DMS114 treated with DMSO at 0.1 percent for 48 hours (cell line): ENCODE measurements around the gene ST8SIA1.

Experiments used
- DNase-seq: peaks from one replicate; lab custom pipeline; 2025; ENCODE audit not compliant: unreplicated experiment; lab: John Stamatoyannopoulos, UW

Gene ST8SIA1

GRCh38 chr12:22332202-22332601 is 2.3 kb downstream of the ST8SIA1 start:
- DNase-seq = no peak

GRCh38 chr12:22329621-22330020 is 4.9 kb downstream of the ST8SIA1 start:
- no peak for DNase-seq

GRCh38 chr12:22325218-22325617 is 9.3 kb downstream of the ST8SIA1 start:
- DNase-seq = no peak

- no peak for DNase-seq
Measured at GRCh38 chr12:22322091-22322490, 12.4 kb downstream of the ST8SIA1 start.

GRCh38 chr12:22321638-22322037 is 12.9 kb downstream of the ST8SIA1 start:
- DNase-seq = no peak

GRCh38 chr12:22321018-22321605 is 13.4 kb downstream of the ST8SIA1 start:
- DNase-seq = no peak

- DNase-seq = no peak
Measured at GRCh38 chr12:22318108-22318737, 16.3 kb downstream of the ST8SIA1 start.

GRCh38 chr12:22313963-22314330 is 20.6 kb downstream of the ST8SIA1 start:
- no peak for DNase-seq

GRCh38 chr12:22313286-22313962 is 21.1 kb downstream of the ST8SIA1 start:
- DNase-seq = no peak

- no peak for DNase-seq
Measured at GRCh38 chr12:22312336-22312735, 22.2 kb downstream of the ST8SIA1 start.

- DNase-seq = no peak
Measured at GRCh38 chr12:22310709-22311108, 23.8 kb downstream of the ST8SIA1 start.

GRCh38 chr12:22310275-22310674 is 24.2 kb downstream of the ST8SIA1 start:
- DNase-seq = no peak

- DNase-seq = no peak
Measured at GRCh38 chr12:22307811-22308210, 26.7 kb downstream of the ST8SIA1 start.

- no peak for DNase-seq
Measured at GRCh38 chr12:22306311-22306710, 28.2 kb downstream of the ST8SIA1 start.

GRCh38 chr12:22304341-22304740 is 30.2 kb downstream of the ST8SIA1 start:
- no peak for DNase-seq

GRCh38 chr12:22299294-22299912 is 35.1 kb downstream of the ST8SIA1 start:
- DNase-seq = peak; percentile 23

GRCh38 chr12:22289250-22289649 is 45.3 kb downstream of the ST8SIA1 start:
- no peak for DNase-seq

- DNase-seq = no peak
Measured at GRCh38 chr12:22287776-22288621, 46.5 kb downstream of the ST8SIA1 start.

GRCh38 chr12:22287101-22287500 is 47.4 kb downstream of the ST8SIA1 start:
- DNase-seq = no peak

GRCh38 chr12:22286569-22286968 is 47.9 kb downstream of the ST8SIA1 start:
- DNase-seq = no peak

GRCh38 chr12:22285846-22286245 is 48.7 kb downstream of the ST8SIA1 start:
- DNase-seq = no peak
